BLaER1 treated with 17β-estradiol and CSF1 and Interleukin-3, amounts not matched to agents 10 nM and 100 nM (cell line): Measurements from ENCODE around the gene CCDC85B.
A peak's percentile ranks its signal among the peaks of the same experiment; 100 is the strongest.

Experiments used
- H3K27ac ChIP-seq, 11 experiments: shearing (Covaris generic); formaldehyde crosslinking; 2 replicates each; pipeline ENCODE4 v1.8.1; 2022
- H3K27me3 ChIP-seq, 11 experiments: shearing (Covaris generic); formaldehyde crosslinking; 2 replicates each; pipeline ENCODE4 v1.8.1; 2022
- H3K36me3 ChIP-seq, 11 experiments: shearing (Covaris generic); formaldehyde crosslinking; 2 replicates each; pipeline ENCODE4 v1.8.1; 2022
- H3K4me1 ChIP-seq, 10 experiments: shearing (Covaris generic); formaldehyde crosslinking; 2 replicates each; pipeline ENCODE4 v1.8.1; 2022
- H3K4me2 ChIP-seq, 11 experiments: shearing (Covaris generic); formaldehyde crosslinking; 2 replicates each; pipeline ENCODE4 v1.8.1; 2022
- H3K4me3 ChIP-seq, 10 experiments: shearing (Covaris generic); formaldehyde crosslinking; 2 replicates each; pipeline ENCODE4 v1.8.1; 2022
- H3K9ac ChIP-seq, 11 experiments: shearing (Covaris generic); formaldehyde crosslinking; 2 replicates each; pipeline ENCODE4 v1.8.1; 2022
- H3K9me3 ChIP-seq, 11 experiments: shearing (Covaris generic); formaldehyde crosslinking; replicated peaks in 1 of 11; 2 replicates each; pipeline ENCODE4 v1.8.1; 2022
- H4K20me1 ChIP-seq, 11 experiments: shearing (Covaris generic); formaldehyde crosslinking; 2 replicates each; pipeline ENCODE4 v1.8.1; 2022
- Cebpa-rat ChIP-seq, 11 experiments: shearing (Covaris generic); IDR thresholded peaks; 2 replicates each; pipeline ENCODE4 v1.8.1; 2022

CCDC85B gene

GRCh38 chr11:65859812-65860277 is 30.6 kb upstream of the CCDC85B start:
- Histone ChIP-seq H3K27me3 (no peaks in the 10 kb centered on the region), H3K9me3 (no peaks in the 10 kb centered on the region; a peak in 1 of 22 replicates), H3K36me3 (peaks cover 50 to 55% (median 53%) of the 10 kb centered on the region in 11 experiments), H4K20me1 (peaks cover 30 to 72% (median 57%) of the 10 kb centered on the region in 11 experiments), H3K9ac (peak overlapping the region; percentile 91 to 99 (median 95)), H3K4me1 (peaks cover 44 to 64% (median 48%) of the 10 kb centered on the region in 10 experiments), H3K27ac (peak overlapping the region; percentile 87 to 98 (median 91)), H3K4me2 (peak overlapping the region; percentile 83 to 98 (median 96)), H3K4me3 (peak overlapping the region; percentile 84 to 99 (median 96))
- no peak for TF ChIP-seq Cebpa-rat (IDR thresholded peaks at IDR 0.05)

- H3K27ac ChIP-seq, result peak within 1 kb of the TSS; percentile 87 to 98 (median 91)
- peaks cover 37 to 64% (median 41%) of the 10 kb centered on the region in 10 experiments for H3K4me1 ChIP-seq
- peaks cover 50 to 55% (median 53%) of the 10 kb centered on the region in 11 experiments for H3K36me3 ChIP-seq
- H3K4me2 ChIP-seq, result peak within 1 kb of the TSS; percentile 83 to 98 (median 96)
- peak within 1 kb of the TSS; percentile 84 to 99 (median 96) for H3K4me3 ChIP-seq
- H4K20me1 ChIP-seq, result peaks cover 23 to 72% (median 57%) of the 10 kb centered on the region in 11 experiments
- H3K9ac ChIP-seq, result peak within 1 kb of the TSS; percentile 92 to 99 (median 95)
- H3K27me3 ChIP-seq, result no peaks in the 10 kb centered on the region
- H3K9me3 ChIP-seq, result no peaks in the 10 kb centered on the region; a peak in 1 of 22 replicates
- TF ChIP-seq Cebpa-rat (IDR thresholded peaks at IDR 0.05), result no peak
These were observed 30.0 kb upstream of the CCDC85B start, which contains the start of gene MUS81 for GRCh38 chr11:65860278-65861164. MUS81 (plus strand) TSS chr11:65860433; CDS start chr11:65860754, 321 bp downstream.

- H3K9me3 ChIP-seq, result no peaks in the 10 kb centered on the region; a peak in 1 of 22 replicates
- peak overlapping the region; percentile 87 to 98 (median 91) for H3K27ac ChIP-seq
- H3K27me3 ChIP-seq, result no peaks in the 10 kb centered on the region
- peaks cover 31 to 61% (median 35%) of the 10 kb centered on the region in 10 experiments for H3K4me1 ChIP-seq
- peaks cover 17 to 72% (median 57%) of the 10 kb centered on the region in 11 experiments for H4K20me1 ChIP-seq
- H3K36me3 ChIP-seq, result peaks cover 50 to 55% (median 53%) of the 10 kb centered on the region in 11 experiments
- peak overlapping the region; percentile 83 to 98 (median 96) for H3K4me2 ChIP-seq
- TF ChIP-seq Cebpa-rat (IDR thresholded peaks at IDR 0.05), result no peak
- H3K9ac ChIP-seq, result peak overlapping the region; percentile 91 to 99 (median 95)
- peak overlapping the region; percentile 84 to 99 (median 96) for H3K4me3 ChIP-seq
These were observed 29.3 kb upstream of the CCDC85B start for GRCh38 chr11:65861165-65861505.

GRCh38 chr11:65861533-65862183 is 28.8 kb upstream of the CCDC85B start:
- Histone ChIP-seq H3K27me3 (no peaks in the 10 kb centered on the region), H3K4me3 (peak overlapping the region; percentile 84 to 99 (median 96)), H3K9me3 (no peaks in the 10 kb centered on the region; a peak in 1 of 22 replicates), H3K4me2 (peak overlapping the region; percentile 83 to 98 (median 96)), H3K27ac (peak overlapping the region in 10 of 11 experiments; percentile 87 to 98 (median 92); a peak in 18 of 22 replicates), H3K9ac (peak overlapping the region; percentile 91 to 99 (median 95)), H3K36me3 (peaks cover 51 to 55% (median 53%) of the 10 kb centered on the region in 11 experiments), H3K4me1 (peaks cover 26 to 56% (median 32%) of the 10 kb centered on the region in 10 experiments), H4K20me1 (peaks cover 12 to 72% (median 57%) of the 10 kb centered on the region in 11 experiments; a peak in 21 of 22 replicates)
- TF ChIP-seq Cebpa-rat (IDR thresholded peaks at IDR 0.05), result no peak

- Histone ChIP-seq H3K9ac (peak overlapping the region; percentile 91 to 99 (median 95); a peak in 20 of 22 replicates), H3K4me3 (peak overlapping the region in 6 of 10 experiments; percentile 84 to 99 (median 92); a peak in 10 of 20 replicates), H3K27me3 (no peaks in the 10 kb centered on the region), H3K4me2 (peak overlapping the region; percentile 83 to 98 (median 96)), H3K9me3 (no peaks in the 10 kb centered on the region; a peak in 1 of 22 replicates), H4K20me1 (peaks cover 7 to 72% (median 57%) of the 10 kb centered on the region in 11 experiments; a peak in 21 of 22 replicates), H3K36me3 (peaks cover 55 to 59% (median 57%) of the 10 kb centered on the region in 11 experiments), H3K27ac (peak overlapping the region in 4 of 11 experiments; percentile 12 to 95 (median 58); a peak in 1 of 22 replicates), H3K4me1 (peaks cover 25 to 61% (median 32%) of the 10 kb centered on the region in 10 experiments)
- TF ChIP-seq Cebpa-rat (IDR thresholded peaks at IDR 0.05), result no peak
These were observed 28.2 kb upstream of the CCDC85B start for GRCh38 chr11:65862191-65862735.

- peaks cover 25 to 69% (median 32%) of the 10 kb centered on the region in 10 experiments for H3K4me1 ChIP-seq
- H4K20me1 ChIP-seq, result peaks cover 0 to 72% (median 59%) of the 10 kb centered on the region in 11 experiments; a peak in 21 of 22 replicates
- H3K9ac ChIP-seq, result peak overlapping the region in 9 of 11 experiments; percentile 5 to 99 (median 92); a peak in 14 of 22 replicates
- H3K4me2 ChIP-seq, result peak overlapping the region in 5 of 11 experiments; percentile 83 to 98 (median 98); a peak in 6 of 22 replicates
- no peak for TF ChIP-seq Cebpa-rat (IDR thresholded peaks at IDR 0.05)
- H3K36me3 ChIP-seq, result peaks cover 57 to 67% (median 63%) of the 10 kb centered on the region in 11 experiments
- H3K4me3 ChIP-seq, result no peak overlapping the region
- no peaks in the 10 kb centered on the region for H3K9me3 ChIP-seq
- no peak overlapping the region for H3K27ac ChIP-seq
- peaks cover 0 to 5% (median 0%) of the 10 kb centered on the region in 11 experiments; a peak in 1 of 22 replicates for H3K27me3 ChIP-seq
These were observed 27.3 kb upstream of the CCDC85B start for GRCh38 chr11:65862941-65863888.

GRCh38 chr11:65863889-65864705 is 26.4 kb upstream of the CCDC85B start:
- peak overlapping the region in 6 of 11 experiments; percentile 4 to 92 (median 18); a peak in 6 of 22 replicates for H3K9ac ChIP-seq
- H4K20me1 ChIP-seq, result peaks cover 0 to 81% (median 68%) of the 10 kb centered on the region in 11 experiments; a peak in 21 of 22 replicates
- H3K4me2 ChIP-seq, result no peak overlapping the region
- H3K27me3 ChIP-seq, result peaks cover 0 to 9% (median 4%) of the 10 kb centered on the region in 11 experiments; a peak in 5 of 22 replicates
- H3K36me3 ChIP-seq, result peaks cover 57 to 69% (median 65%) of the 10 kb centered on the region in 11 experiments
- H3K4me1 ChIP-seq, result peaks cover 20 to 72% (median 31%) of the 10 kb centered on the region in 10 experiments
- no peaks in the 10 kb centered on the region for H3K9me3 ChIP-seq
- H3K4me3 ChIP-seq, result no peak overlapping the region
- no peak for TF ChIP-seq Cebpa-rat (IDR thresholded peaks at IDR 0.05)
- H3K27ac ChIP-seq, result no peak overlapping the region
